Fibroblast of the aortic adventitia (primary cell): ENCODE results near the gene RSPO3. TPM values are rescaled to one million over a fixed set of nuclear protein-coding genes. Genes with fewer than 3 reads are reported as not detected.

Experiments
- DNase-seq: peaks from one replicate; pipeline ENCODE4 v3.0.0-alpha.2; 2010; ENCODE audit warnings: low read depth
- H3K4me3 ChIP-seq: 2 replicates; pipeline ENCODE4 v1.5.1; 2011; ENCODE audit warnings: low read depth, mild to moderate bottlenecking, control low read depth, low read length, moderate library complexity
- total RNA-seq: library from RNA; depleted of rRNA; stranded (reverse); fragments of >200 nt; gene quantifications from 2 replicates; pipeline ENCODE4 v1.2.3, GENCODE V29; 2012; ENCODE audit warnings: low replicate concordance
- TF ChIP-seq, protein P1 (sequence below): IDR thresholded peaks from 2 replicates; pipeline ENCODE4 v1.5.1; 2011; ENCODE audit warnings: mild to moderate bottlenecking, low read length, control low read depth, inconsistent platforms; ENCODE audit not compliant: insufficient read depth

The RSPO3 gene
- total RNA-seq, 1 donor: 2.5 TPM

DNA sequence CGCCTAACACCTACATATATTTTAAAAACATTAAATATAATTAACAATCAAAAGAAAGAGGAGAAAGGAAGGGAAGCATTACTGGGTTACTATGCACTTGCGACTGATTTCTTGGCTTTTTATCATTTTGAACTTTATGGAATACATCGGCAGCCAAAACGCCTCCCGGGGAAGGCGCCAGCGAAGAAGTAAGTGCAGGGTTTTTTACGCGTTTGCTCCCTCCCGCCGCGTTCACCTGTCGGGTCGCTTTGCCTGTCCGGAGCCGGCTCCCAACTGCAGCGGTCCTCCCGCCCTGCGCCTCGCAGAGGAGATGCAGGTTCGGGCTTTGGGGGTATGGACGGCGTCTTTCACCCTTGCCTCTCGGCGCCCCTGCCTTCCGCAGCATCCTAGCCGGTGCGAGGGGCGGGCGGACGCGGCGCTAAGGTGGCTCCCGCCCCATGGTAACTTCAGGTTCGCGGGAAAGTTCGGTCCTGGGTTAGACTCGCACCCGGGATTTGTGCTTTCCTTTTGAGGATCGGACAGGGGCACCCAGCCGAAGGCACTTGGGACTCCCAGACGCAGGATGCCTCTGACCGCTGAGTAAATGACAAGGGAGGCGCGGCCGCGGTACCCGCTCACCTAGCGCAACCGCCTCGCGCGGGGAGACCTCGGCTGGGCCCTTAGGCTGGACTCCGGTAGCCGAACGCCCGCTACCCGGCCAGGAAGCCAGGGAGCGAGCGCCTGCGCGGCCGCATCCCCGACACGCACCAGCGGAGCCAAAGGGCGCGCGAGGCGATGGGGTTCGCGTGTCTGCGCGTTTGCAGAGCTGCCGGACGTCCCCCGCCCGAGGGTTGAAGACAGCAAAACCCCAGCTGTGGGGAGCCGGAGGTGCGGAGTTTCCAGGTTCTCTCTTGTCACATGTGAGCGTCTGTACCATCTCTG lies 891 bp downstream of the RSPO3 start:
- peak overlapping the region; percentile 69 for H3K4me3 ChIP-seq
- peak; percentile 22 for DNase-seq
- TF ChIP-seq, protein P1, sequence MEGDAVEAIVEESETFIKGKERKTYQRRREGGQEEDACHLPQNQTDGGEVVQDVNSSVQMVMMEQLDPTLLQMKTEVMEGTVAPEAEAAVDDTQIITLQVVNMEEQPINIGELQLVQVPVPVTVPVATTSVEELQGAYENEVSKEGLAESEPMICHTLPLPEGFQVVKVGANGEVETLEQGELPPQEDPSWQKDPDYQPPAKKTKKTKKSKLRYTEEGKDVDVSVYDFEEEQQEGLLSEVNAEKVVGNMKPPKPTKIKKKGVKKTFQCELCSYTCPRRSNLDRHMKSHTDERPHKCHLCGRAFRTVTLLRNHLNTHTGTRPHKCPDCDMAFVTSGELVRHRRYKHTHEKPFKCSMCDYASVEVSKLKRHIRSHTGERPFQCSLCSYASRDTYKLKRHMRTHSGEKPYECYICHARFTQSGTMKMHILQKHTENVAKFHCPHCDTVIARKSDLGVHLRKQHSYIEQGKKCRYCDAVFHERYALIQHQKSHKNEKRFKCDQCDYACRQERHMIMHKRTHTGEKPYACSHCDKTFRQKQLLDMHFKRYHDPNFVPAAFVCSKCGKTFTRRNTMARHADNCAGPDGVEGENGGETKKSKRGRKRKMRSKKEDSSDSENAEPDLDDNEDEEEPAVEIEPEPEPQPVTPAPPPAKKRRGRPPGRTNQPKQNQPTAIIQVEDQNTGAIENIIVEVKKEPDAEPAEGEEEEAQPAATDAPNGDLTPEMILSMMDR: no peak

DNA sequence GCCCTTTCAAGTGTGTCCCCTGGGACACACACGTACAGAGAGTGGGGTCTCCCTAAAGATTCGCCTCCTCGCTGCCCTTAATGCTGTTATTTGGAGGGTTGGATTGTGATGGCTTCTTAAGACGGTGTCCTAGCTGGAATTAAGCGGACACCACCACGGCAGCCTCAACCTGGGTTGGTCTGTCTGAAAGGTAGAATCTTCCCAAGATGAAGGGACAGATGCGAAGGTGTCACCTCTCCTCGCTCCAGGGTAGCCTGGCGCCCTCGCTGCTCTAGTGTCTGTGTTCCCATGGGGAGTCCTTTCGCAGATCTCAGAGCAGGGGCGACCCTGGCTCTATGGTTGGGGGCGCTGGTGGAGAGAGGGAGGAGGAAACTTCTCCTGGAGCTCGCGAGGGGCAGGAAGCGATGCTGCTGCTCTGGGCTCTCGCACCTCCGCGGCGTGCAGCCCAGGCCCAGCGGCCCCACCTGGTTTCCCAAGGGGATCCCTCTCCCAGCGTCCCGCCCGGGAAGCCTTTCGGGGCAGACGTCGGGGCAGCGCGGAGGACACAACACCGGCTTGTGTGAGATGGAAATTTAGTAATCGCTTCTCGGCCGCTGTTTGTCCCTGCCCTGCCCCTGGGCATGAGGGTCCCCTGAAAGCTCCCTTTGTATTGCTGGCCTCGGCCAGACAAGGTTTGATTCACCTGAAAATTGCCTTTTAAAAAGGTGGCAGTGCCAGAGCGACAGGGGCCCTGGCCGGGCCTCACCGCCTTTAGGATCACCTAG lies 1.7 kb downstream of the RSPO3 start:
- H3K4me3 ChIP-seq: peak overlapping the region; percentile 69
- TF ChIP-seq, protein P1: no peak
- DNase-seq: no peak

DNA sequence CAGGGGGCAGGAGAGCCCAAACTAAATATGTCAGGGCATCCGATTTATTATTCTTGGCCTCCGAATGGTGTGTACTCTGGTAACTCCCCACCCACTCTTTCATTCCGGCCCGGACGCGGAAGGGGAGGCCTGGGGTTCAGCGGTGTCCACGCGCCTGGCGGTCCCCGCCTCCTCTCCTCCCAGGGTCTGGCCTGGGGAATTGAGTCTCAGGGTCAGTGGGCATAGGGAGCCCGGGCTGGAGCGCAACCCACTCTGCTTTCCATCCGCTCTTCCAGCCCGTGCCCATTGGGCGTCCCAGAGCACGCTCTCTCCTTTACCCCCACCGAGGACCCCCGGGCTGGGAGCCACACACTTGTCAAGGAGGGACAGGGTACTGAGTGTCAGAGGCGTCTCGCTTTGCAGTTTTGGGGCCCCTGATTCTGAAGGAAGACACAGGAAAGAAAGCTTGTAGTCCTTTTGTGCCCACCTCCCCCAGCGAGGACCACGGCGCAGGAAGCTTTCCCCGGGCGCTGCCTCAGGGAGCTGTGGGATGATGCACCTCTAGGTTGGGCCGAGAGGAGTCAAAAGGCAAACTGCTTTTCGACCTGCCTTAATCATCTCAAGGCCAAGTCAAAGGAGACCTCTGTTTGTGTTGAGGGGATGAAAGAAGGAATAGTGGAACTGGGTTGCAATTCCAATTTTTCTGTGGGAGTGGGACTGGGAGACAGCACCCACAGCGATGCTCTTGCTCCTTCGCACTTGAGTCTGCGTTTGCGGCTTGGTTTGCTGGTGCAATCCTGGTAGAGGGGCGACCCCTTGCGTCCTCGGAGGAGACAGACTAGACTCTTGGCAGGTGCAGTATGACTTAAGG lies 2.5 kb downstream of the RSPO3 start:
- TF ChIP-seq, protein P1: peak; percentile 93
- peak overlapping the region; percentile 69 for H3K4me3 ChIP-seq

DNA sequence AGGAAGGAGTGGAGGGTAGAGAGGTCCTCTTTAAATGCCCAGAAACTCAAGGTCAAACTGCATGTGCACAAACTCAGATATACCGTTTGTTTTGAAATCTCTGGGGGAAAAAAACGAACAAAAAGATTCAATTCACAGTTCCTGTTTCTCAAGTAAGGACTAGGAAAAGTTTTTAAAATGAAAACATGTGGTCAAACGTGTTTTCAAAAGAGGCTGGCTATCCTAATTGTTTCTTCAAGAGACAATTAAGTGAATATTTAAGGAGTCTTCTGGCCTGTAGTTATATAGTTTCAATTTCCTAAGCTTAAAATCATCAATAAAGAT lies 3.1 kb downstream of the RSPO3 start:
- DNase-seq: no peak
- no peak overlapping the region for H3K4me3 ChIP-seq
- TF ChIP-seq, protein P1: no peak

More for the DNA sequence above, 2.5 kb downstream of the RSPO3 start:
- peak; percentile 89 for DNase-seq

DNA sequence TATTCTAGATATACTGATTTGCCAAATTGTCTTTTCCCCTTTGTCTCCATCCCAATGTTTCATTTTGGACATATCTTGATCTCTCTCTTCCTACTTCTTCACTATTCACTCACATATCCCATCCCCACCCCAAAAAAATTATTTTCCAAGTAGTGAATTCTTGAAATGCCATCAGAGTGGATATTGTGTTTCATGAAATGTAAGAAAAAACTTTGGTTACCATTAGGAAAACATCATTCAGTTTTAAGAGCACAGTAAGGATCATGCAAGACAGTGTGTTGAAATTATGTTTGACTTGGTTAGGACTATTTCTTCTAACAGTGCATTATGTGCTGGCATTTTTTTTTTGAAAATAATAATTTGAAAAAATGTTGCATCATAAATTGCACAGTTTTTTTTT lies 5.7 kb downstream of the RSPO3 start:
- no peak overlapping the region for H3K4me3 ChIP-seq
- DNase-seq: no peak
- TF ChIP-seq, protein P1: no peak

DNA sequence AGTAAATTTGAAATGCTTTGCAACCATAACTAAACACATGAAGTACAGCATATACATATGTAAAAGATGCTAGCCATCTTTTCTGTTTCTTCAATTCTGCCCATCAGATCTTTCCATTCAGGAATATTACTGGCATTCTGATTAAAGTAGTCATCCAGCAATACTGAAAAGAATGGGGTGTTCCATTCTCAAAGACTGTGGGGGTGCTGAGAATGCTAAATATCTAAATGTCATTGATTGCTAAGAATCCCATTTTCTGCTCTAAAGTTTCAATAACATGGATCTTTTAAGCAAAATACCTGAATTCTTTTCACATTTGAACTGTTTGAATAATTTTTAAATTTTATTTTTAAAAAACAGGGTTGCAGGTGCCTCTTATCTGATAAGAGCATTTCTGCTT lies 6.2 kb downstream of the RSPO3 start:
- TF ChIP-seq, protein P1: no peak
- no peak for DNase-seq
- no peak overlapping the region for H3K4me3 ChIP-seq
